Limb (tissue), 2 donors: ENCODE results near the gene PRR35.
A peak's percentile ranks its signal among the peaks of the same experiment; 100 is the strongest.

Experiments used
- DNase-seq, 2 donors: peaks; one replicate each; pipeline ENCODE4 v3.0.0-alpha.2; 2016; ENCODE audit errors: extremely low spot score in 2 of 2

The PRR35 gene

DNA sequence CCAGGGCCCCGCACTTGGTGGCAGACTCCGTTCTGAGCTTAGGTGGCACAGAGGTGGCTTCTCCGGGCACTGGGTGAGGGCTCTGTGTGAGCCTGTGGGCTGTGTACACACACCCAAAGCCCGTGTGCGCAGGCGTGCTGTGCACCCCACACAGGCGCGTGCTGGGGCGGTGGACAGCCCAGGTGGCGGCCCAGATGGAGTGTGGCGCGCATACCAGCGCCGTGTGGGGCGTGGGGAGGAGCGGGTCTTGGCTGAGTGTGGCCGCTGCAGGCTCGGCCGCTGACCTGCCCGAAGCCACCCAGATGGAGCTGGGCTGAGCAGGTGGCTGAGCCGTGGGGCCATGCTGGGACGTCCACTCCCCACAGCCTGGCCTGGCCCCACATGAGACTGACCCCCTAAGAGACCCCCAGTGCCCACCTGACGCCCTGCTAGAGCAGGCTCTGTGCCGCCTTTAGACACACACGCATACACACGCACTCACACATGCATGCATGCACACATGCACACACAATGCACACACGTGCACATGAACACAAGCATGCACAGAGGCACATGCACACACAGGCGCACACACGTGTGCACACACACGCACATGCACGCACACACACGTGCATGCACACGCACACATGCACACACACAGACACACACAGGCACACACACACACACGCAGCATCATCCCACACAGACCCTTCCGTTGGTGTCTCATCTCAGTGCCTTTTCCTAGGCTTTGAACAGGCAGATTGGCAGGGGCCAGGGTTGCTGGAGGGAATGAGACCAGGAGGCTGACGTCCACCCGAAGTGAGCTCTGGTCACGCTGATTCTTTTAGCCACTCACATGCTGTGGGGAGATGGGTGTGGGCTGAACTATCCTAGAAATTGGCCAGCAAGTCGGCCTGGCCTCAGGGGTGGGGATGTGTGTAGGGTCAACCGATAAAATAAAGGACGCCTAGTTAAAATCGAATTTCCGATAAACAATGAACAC lies 2.1 kb downstream of the PRR35 start:
- DNase-seq = no peak

- no peak for DNase-seq
Observed at GRCh38 chr16:563072-563644, 3.0 kb downstream of the PRR35 start.

DNA sequence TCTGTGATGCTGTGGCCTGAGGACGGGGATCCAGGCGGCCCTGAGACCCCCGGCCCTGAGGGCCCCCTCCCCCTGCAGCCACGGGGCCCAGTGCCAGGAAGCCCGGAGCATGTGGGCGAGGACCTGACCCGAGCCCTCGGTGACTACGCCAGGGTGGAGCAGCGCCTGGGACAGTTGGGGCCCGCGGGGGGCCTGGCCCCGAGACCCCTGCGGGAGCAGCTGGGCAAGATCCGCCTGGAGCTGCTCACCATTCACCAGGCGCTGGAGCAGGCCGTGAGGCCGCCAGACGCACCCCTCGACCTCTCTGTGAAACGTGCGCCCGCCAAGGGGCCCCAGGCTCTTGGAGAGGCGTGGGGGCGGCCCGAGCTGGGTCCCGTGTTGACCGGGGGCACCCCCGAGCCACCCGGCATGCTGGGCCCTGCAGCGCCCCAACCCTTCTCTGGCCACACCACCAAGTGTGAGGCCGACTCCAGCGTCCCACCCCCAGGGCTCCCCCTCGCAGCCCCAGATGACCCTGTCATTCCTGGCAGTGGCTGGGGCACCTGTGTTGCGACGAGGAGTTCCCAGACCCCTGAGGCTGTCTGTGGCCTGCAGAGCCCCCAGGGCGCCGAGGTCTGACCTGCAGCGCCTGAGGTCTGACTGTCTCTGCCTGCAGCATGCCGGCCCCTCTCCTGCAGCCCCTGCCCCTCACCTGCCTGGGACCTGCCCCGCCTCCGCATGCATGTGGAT lies 4.7 kb downstream of the PRR35 start:
- DNase-seq = no peak

- no peak for DNase-seq
Observed at GRCh38 chr16:565419-566330, 5.5 kb downstream of the PRR35 start.

- DNase-seq = peak; percentile 40 to 67
Observed at GRCh38 chr16:566475-567372, 6.5 kb downstream of the PRR35 start, which contains the start of gene NHLRC4. Gene NHLRC4, plus strand, starts transcription at chr16:567005. Its CDS starts 1,043 bp downstream, at chr16:568048.

- no peak for DNase-seq
Observed at GRCh38 chr16:567373-568256, 7.4 kb downstream of the PRR35 start.

DNA sequence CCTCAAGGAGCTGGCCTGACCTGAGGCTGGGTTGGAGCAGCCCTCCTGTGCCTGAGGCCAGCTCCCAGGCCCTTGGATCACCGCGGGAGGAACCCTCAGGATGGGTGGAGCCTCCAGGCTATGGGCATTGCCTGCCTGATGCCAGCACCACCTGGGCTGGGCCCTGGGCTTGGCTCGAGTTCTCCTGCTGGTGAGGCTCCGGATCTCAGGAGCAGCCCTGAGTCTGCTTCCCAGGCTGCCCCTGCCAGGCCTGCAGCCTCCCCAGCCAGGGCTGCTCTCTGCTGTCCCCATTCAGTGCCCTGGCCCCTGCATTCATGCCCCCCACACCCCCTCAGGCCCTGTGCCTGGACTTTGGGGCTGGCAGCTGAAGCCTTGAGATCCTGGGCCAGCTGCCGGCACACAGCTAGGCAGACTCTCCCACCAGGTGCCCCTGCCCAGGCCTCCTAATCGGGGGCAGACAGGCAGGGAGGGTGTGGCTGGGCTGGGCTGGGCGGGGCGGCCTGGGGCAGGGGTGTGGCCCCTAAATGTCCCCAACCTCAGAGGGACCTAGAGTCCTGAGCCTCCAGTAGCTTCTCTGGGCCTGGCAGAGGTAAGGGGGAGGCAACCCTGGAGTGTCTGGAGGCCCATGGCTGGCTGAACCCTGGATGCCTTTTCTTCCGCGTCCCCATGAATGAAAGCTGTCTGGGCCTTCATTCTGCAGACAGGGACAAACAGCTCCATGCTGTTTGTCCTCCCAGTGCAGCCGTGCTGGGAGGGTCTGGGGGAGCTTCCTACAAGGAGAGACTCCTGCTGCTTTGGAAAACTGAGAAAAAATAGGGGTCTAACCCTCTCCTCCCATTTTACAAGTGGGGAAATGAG lies 8.4 kb downstream of the PRR35 start:
- DNase-seq = no peak

- DNase-seq = peak; percentile 49 to 89
Observed at GRCh38 chr16:569445-570254, 9.5 kb downstream of the PRR35 start, which contains the start of gene PIGQ. Gene PIGQ, plus strand, starts transcription at chr16:569968. Its CDS starts 4,107 bp downstream, at chr16:574075.

- DNase-seq = no peak
Observed at GRCh38 chr16:572865-573650, 12.9 kb downstream of the PRR35 start.

DNA sequence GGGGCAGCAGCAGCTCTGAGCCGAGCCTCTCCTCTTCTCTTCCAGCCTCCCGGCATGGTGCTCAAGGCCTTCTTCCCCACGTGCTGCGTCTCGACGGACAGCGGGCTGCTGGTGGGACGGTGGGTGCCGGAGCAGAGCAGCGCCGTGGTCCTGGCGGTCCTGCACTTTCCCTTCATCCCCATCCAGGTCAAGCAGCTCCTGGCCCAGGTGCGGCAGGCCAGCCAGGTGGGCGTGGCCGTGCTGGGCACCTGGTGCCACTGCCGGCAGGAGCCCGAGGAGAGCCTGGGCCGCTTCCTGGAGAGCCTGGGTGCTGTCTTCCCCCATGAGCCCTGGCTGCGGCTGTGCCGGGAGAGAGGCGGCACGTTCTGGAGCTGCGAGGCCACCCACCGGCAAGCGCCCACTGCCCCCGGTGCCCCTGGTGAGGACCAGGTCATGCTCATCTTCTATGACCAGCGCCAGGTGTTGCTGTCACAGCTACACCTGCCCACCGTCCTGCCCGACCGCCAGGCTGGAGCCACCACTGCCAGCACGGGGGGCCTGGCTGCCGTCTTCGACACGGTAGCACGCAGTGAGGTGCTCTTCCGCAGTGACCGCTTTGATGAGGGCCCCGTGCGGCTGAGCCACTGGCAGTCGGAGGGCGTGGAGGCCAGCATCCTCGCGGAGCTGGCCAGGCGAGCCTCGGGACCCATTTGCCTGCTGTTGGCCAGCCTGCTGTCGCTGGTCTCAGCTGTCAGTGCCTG lies 14.0 kb downstream of the PRR35 start:
- DNase-seq = no peak

- no peak for DNase-seq
Observed at GRCh38 chr16:575354-576196, 15.4 kb downstream of the PRR35 start.

DNA sequence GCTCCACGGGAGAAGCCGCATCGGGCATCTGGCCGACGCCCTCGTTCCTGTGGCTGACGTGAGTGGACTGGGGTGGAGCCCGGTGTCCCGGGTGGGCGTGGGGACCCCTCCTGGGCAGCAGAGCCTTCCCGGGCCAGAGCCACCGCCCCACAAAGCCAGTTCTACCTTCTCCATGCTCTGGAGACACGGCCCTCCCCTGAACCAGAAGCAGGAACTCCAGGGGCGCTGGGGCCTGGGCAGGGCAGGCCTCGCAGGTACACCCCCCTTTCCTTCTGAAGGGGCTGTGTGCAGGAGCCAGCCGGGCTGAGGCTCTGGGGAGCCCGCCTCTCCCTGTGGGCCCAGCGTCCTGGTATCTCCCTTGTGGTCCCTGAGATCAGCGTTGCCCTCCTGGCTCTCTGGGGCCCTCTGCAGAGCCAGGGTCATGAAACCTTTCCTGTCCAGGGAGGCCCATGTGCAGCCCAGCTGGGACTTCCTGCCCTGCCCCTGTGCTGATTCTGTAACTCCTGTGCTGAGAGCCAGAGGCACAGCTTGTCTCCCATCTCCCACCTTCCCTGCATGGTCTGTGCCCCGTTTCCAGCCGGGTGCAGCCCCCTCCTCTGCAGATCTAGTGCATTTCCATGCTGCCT lies 16.1 kb downstream of the PRR35 start:
- DNase-seq = no peak

GRCh38 chr16:576823-577201 lies 16.6 kb downstream of the PRR35 start:
- DNase-seq = no peak

DNA sequence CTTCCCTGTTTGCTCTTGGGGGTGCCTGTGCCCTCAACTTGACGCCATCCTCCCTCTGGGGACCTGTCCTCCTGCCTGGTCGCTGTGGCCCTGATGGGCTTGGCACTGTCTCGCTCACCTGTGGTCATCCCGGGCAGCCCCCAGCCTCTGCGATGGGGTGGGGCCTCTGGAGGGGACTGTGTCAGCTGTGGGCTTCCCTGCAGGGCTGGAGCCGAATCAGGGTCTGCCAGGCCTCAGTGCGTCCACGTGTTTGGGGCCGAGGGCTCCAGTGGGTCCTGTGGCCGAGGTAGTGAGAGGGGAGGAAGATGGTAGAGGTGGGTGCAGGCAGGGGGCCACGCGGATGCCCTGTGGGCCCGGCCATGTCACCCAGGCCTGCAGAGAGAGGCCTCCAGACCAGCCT lies 17.6 kb downstream of the PRR35 start:
- no peak for DNase-seq
